ENCODE data around the gene CACNA2D2. TPM values are rescaled to one million over a fixed set of nuclear protein-coding genes. Genes with fewer than 3 reads are reported as not detected.

Gene CACNA2D2
- total and polyA plus RNA-seq, 2 of the 13 experiments (the other 11 are each of a cell fraction or from before 2014, with no cell fraction given): not detected

DNA sequence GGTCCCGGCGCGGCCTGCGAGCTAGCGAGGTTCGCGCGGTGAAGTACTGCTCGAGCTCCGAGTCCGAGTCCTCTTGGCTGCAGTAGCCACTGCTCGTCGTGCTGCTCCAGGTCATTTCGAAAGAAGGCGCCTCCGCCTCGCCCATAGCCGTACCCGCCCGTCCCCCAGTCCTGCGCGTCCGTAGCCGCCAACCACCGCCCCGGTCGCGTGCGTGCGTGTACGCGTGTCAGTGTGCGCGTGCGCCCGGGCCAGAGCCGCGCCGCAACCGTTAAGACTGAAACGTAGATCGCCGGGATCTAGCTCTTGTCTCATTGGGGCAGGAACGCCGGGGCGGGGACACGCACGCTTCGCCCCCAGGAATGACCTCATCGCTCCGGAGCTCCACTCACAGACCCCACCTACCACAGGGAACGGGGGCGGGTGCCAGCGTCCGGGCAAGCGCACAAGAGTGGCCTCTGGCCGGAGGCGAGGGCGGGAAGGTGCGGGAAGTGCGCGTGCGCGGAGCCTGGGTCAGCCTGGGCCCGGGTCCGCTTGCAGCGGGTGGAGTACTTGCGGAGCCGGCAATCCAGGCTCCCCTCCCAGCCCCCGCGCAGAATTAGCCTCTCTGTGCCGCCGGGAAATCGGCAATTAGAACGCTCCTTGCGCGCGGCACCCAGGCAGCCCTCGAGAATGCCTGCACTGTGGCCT is 166.1 kb downstream of the CACNA2D2 start (continued):
- TF ChIP-seq ZFP90 (CRISPR knock-in tag; IDR thresholded peaks at IDR 0.05; ENCODE audit: borderline replicate concordance): peak; percentile 63; the same call in 1 of the 2 replicates
- TF ChIP-seq, protein P1, sequence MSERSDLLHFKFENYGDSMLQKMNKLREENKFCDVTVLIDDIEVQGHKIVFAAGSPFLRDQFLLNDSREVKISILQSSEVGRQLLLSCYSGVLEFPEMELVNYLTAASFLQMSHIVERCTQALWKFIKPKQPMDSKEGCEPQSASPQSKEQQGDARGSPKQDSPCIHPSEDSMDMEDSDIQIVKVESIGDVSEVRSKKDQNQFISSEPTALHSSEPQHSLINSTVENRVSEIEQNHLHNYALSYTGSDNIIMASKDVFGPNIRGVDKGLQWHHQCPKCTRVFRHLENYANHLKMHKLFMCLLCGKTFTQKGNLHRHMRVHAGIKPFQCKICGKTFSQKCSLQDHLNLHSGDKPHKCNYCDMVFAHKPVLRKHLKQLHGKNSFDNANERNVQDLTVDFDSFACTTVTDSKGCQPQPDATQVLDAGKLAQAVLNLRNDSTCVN (CRISPR knock-in tag; IDR thresholded peaks at IDR 0.05; ENCODE audit: borderline replicate concordance): peak; percentile 53; the same call in 1 of the 2 replicates
- 0 out of 2 replicates have a peak, but pooled peaks have one; percentile 64 for TF ChIP-seq NCOA1 (CRISPR knock-in tag; IDR thresholded peaks at IDR 0.05)
- TF ChIP-seq RBFOX2 (IDR thresholded peaks at IDR 0.05; ENCODE audit: low read depth, low read length): peak; percentile 94
- TF ChIP-seq REPIN1 (CRISPR knock-in tag; IDR thresholded peaks at IDR 0.05; ENCODE audit: borderline replicate concordance, low read depth): 0 out of 2 replicates have a peak, but pooled peaks have one; percentile 43
- TF ChIP-seq RXRA (CRISPR knock-in tag; IDR thresholded peaks at IDR 0.05): no peak; the same call in 1 of the 2 replicates
- TF ChIP-seq EEA1 (CRISPR knock-in tag; IDR thresholded peaks at IDR 0.05; ENCODE audit: borderline replicate concordance): no peak
- peak; percentile 65; the same call in 1 of the 2 replicates for TF ChIP-seq ZNF589 (CRISPR knock-in tag; conservative IDR thresholded peaks at IDR 0.05)
- peak; percentile 89 for TF ChIP-seq TAF1 (CRISPR knock-in tag; IDR thresholded peaks at IDR 0.05)
- no peak for TF ChIP-seq PHB2 (IDR thresholded peaks at IDR 0.05; ENCODE audit: partially characterized antibody)
- TF ChIP-seq SRY (CRISPR knock-in tag; IDR thresholded peaks at IDR 0.05): peak; percentile 91; the same call in 1 of the 2 replicates
- 0 out of 2 replicates have a peak, but pooled peaks have one; percentile 62 for TF ChIP-seq MTF2 (CRISPR knock-in tag; IDR thresholded peaks at IDR 0.05; ENCODE audit: borderline replicate concordance)
- TF ChIP-seq ZNF20 (CRISPR knock-in tag; IDR thresholded peaks at IDR 0.05): no peak
- TF ChIP-seq, protein P2, sequence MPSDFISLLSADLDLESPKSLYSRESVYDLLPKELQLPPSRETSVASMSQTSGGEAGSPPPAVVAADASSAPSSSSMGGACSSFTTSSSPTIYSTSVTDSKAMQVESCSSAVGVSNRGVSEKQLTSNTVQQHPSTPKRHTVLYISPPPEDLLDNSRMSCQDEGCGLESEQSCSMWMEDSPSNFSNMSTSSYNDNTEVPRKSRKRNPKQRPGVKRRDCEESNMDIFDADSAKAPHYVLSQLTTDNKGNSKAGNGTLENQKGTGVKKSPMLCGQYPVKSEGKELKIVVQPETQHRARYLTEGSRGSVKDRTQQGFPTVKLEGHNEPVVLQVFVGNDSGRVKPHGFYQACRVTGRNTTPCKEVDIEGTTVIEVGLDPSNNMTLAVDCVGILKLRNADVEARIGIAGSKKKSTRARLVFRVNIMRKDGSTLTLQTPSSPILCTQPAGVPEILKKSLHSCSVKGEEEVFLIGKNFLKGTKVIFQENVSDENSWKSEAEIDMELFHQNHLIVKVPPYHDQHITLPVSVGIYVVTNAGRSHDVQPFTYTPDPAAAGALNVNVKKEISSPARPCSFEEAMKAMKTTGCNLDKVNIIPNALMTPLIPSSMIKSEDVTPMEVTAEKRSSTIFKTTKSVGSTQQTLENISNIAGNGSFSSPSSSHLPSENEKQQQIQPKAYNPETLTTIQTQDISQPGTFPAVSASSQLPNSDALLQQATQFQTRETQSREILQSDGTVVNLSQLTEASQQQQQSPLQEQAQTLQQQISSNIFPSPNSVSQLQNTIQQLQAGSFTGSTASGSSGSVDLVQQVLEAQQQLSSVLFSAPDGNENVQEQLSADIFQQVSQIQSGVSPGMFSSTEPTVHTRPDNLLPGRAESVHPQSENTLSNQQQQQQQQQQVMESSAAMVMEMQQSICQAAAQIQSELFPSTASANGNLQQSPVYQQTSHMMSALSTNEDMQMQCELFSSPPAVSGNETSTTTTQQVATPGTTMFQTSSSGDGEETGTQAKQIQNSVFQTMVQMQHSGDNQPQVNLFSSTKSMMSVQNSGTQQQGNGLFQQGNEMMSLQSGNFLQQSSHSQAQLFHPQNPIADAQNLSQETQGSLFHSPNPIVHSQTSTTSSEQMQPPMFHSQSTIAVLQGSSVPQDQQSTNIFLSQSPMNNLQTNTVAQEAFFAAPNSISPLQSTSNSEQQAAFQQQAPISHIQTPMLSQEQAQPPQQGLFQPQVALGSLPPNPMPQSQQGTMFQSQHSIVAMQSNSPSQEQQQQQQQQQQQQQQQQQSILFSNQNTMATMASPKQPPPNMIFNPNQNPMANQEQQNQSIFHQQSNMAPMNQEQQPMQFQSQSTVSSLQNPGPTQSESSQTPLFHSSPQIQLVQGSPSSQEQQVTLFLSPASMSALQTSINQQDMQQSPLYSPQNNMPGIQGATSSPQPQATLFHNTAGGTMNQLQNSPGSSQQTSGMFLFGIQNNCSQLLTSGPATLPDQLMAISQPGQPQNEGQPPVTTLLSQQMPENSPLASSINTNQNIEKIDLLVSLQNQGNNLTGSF (CRISPR knock-in tag; IDR thresholded peaks at IDR 0.05): peak; percentile 58; the same call in 1 of the 2 replicates
- TF ChIP-seq, protein P3, sequence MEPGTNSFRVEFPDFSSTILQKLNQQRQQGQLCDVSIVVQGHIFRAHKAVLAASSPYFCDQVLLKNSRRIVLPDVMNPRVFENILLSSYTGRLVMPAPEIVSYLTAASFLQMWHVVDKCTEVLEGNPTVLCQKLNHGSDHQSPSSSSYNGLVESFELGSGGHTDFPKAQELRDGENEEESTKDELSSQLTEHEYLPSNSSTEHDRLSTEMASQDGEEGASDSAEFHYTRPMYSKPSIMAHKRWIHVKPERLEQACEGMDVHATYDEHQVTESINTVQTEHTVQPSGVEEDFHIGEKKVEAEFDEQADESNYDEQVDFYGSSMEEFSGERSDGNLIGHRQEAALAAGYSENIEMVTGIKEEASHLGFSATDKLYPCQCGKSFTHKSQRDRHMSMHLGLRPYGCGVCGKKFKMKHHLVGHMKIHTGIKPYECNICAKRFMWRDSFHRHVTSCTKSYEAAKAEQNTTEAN (CRISPR knock-in tag; conservative IDR thresholded peaks at IDR 0.05): peak; percentile 71; the same call in 1 of the 2 replicates
- no peak for TF ChIP-seq ZNF496 (CRISPR knock-in tag; IDR thresholded peaks at IDR 0.05; ENCODE audit: insufficient replicate concordance)
- TF ChIP-seq, protein P4, sequence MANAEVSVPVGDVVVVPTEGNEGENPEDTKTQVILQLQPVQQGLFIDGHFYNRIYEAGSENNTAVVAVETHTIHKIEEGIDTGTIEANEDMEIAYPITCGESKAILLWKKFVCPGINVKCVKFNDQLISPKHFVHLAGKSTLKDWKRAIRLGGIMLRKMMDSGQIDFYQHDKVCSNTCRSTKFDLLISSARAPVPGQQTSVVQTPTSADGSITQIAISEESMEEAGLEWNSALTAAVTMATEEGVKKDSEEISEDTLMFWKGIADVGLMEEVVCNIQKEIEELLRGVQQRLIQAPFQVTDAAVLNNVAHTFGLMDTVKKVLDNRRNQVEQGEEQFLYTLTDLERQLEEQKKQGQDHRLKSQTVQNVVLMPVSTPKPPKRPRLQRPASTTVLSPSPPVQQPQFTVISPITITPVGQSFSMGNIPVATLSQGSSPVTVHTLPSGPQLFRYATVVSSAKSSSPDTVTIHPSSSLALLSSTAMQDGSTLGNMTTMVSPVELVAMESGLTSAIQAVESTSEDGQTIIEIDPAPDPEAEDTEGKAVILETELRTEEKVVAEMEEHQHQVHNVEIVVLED (CRISPR knock-in tag; IDR thresholded peaks at IDR 0.05; ENCODE audit: borderline replicate concordance): peak; percentile 97
- peak; percentile 85; the same call in 1 of the 2 replicates for TF ChIP-seq ZNF230 (CRISPR knock-in tag; IDR thresholded peaks at IDR 0.05)
- TF ChIP-seq MYC (CRISPR knock-in tag; IDR thresholded peaks at IDR 0.05; ENCODE audit: borderline replicate concordance): peak; percentile 97

All from HepG2 (cell line).